NCI-H2171 (cell line): ENCODE measurements around the gene SIGLEC1.

ENCODE experiments used
- DNase-seq: peaks from one replicate; lab custom pipeline; 2025; lab: John Stamatoyannopoulos, UW

SIGLEC1 gene

GRCh38 chr20:3712279-3712873 lies at the start of gene SIGLEC1:
Gene SIGLEC1 (minus strand): TSS chr20:3712600. CDS start chr20:3707128, 5,472 bp downstream.
- DNase-seq: no peak

- no peak for DNase-seq
Measured at GRCh38 chr20:3760655-3761348, 48.4 kb upstream of the SIGLEC1 start.

GRCh38 chr20:3759884-3760283 lies 47.5 kb upstream of the SIGLEC1 start:
- DNase-seq: no peak

- no peak for DNase-seq
Measured at GRCh38 chr20:3759316-3759823, 47.0 kb upstream of the SIGLEC1 start.

- DNase-seq: no peak
Measured at GRCh38 chr20:3758566-3758965, 46.2 kb upstream of the SIGLEC1 start.

- DNase-seq: no peak
Measured at GRCh38 chr20:3757268-3757667, 44.9 kb upstream of the SIGLEC1 start.

GRCh38 chr20:3755814-3756480 lies 43.5 kb upstream of the SIGLEC1 start:
- DNase-seq: no peak

GRCh38 chr20:3755269-3755668 lies 42.9 kb upstream of the SIGLEC1 start:
- DNase-seq: no peak

GRCh38 chr20:3754276-3754630 lies 41.9 kb upstream of the SIGLEC1 start:
- no peak for DNase-seq

GRCh38 chr20:3753501-3754275 lies 41.3 kb upstream of the SIGLEC1 start:
- no peak for DNase-seq

- no peak for DNase-seq
Measured at GRCh38 chr20:3753098-3753497, 40.7 kb upstream of the SIGLEC1 start.

- DNase-seq: no peak
Measured at GRCh38 chr20:3752386-3752759, 40.0 kb upstream of the SIGLEC1 start.

GRCh38 chr20:3751675-3752385 lies 39.4 kb upstream of the SIGLEC1 start:
- peak; percentile 74 for DNase-seq

GRCh38 chr20:3751305-3751674 lies 38.9 kb upstream of the SIGLEC1 start:
- DNase-seq: no peak

- no peak for DNase-seq
Measured at GRCh38 chr20:3749689-3750531, 37.5 kb upstream of the SIGLEC1 start.

GRCh38 chr20:3749087-3749688 lies 36.8 kb upstream of the SIGLEC1 start:
- no peak for DNase-seq

- no peak for DNase-seq
Measured at GRCh38 chr20:3748073-3748472, 35.7 kb upstream of the SIGLEC1 start.

GRCh38 chr20:3747471-3747870 lies 35.1 kb upstream of the SIGLEC1 start:
- no peak for DNase-seq

- no peak for DNase-seq
Measured at GRCh38 chr20:3745686-3746173, 33.3 kb upstream of the SIGLEC1 start.
